GM10266 (cell line): ENCODE measurements around the gene TYW3.

Experiments
- DNase-seq: peaks from one replicate; pipeline ENCODE4 v3.0.0; 2012; ENCODE audit errors: extremely low spot score
- CTCF ChIP-seq: IDR thresholded peaks from 2 replicates; pipeline ENCODE4 v1.5.1; 2012; ENCODE audit warnings: mild to moderate bottlenecking, low read depth; ENCODE audit not compliant: control insufficient read depth, insufficient read depth; ENCODE audit errors: missing control alignments

Gene TYW3

GRCh38 chr1:74732960-74733603 is at the start of gene TYW3, which contains the start of gene CRYZ:
TSS of gene TYW3 (plus strand) at chr1:74733152. CDS start at chr1:74733245, 93 bp downstream.
TSS of gene CRYZ (minus strand) at chr1:74733050. CDS start at chr1:74724821, 8,229 bp downstream.
- no peak for TF ChIP-seq CTCF
- peak; percentile 58 for DNase-seq

GRCh38 chr1:74683656-74684055 is 49.3 kb upstream of the TYW3 start:
- DNase-seq: no peak
- no peak for TF ChIP-seq CTCF

GRCh38 chr1:74684301-74684700 is 48.7 kb upstream of the TYW3 start:
- TF ChIP-seq CTCF: no peak

GRCh38 chr1:74686928-74687327 is 46.0 kb upstream of the TYW3 start:
- no peak for TF ChIP-seq CTCF
- DNase-seq: no peak

More at GRCh38 chr1:74684301-74684700, 48.7 kb upstream of the TYW3 start:
- DNase-seq: no peak

- DNase-seq: no peak
- peak; percentile 84 for TF ChIP-seq CTCF
Measured at GRCh38 chr1:74689621-74690363, 43.2 kb upstream of the TYW3 start.

GRCh38 chr1:74690364-74690696 is 42.6 kb upstream of the TYW3 start:
- no peak for TF ChIP-seq CTCF
- no peak for DNase-seq

- no peak for TF ChIP-seq CTCF
- no peak for DNase-seq
Measured at GRCh38 chr1:74690909-74691308, 42.0 kb upstream of the TYW3 start.
